ENCODE data around the gene CGN.

The CGN gene

DNA sequence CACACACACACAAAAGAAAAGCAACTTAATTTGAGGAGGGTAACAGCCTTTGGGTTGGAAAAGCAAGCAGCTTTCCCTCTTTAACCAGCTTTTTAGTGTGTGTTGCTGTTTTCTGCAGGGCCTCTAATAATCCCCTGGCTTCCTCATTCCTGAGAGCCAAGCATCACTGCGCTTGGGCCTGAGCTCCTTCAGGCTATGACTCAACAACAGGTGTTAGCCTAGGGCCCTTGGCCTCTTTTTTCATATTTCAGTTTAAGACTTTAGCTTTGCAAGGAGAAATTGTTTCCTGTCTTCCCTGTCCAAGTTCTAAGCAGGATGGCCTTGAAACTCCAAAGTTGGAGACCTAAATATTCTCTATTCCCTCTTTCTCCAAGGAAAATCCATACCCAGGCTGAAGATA lies 74.4 kb downstream of the CGN start:
- no peaks in the 10 kb centered on the region for H3K4me1 ChIP-seq (ENCODE audit: control insufficient read depth, insufficient read depth, low read length)
- peaks cover 0 to 11% of the 10 kb centered on the region in 2 donors for H3K36me3 ChIP-seq (ENCODE audit: control insufficient read depth in 2 of 2, insufficient read depth in 2 of 2, low read length in 2 of 2)
- no peak overlapping the region for H3K4me3 ChIP-seq (ENCODE audit: low read length in 2 of 2)
- no peaks in the 10 kb centered on the region for H3K9me3 ChIP-seq (ENCODE audit: control insufficient read depth in 2 of 2, low read length in 2 of 2)
- H3K9ac ChIP-seq (ENCODE audit: low read length in 2 of 2) = no peak overlapping the region
- no peak overlapping the region for H3K27ac ChIP-seq (ENCODE audit: low read length)
- H3K27me3 ChIP-seq (ENCODE audit: control insufficient read depth in 1 of 2, insufficient read depth in 2 of 2, low read length in 2 of 2) = no peaks in the 10 kb centered on the region

Measured in stomach smooth muscle (tissue), 2 donors.